ENCODE results near the gene PRAMEF8. TPM values are rescaled to one million over a fixed set of nuclear protein-coding genes. Genes with fewer than 3 reads are reported as not detected.
"Not testable (repeated sequence)": the region's sequence is repeated elsewhere in the genome, so short reads cannot be mapped to it uniquely, and the experiment has no call there.

The PRAMEF8 gene
- total and polyA plus RNA-seq, 2 experiments from 2014 or later: not detected

DNA sequence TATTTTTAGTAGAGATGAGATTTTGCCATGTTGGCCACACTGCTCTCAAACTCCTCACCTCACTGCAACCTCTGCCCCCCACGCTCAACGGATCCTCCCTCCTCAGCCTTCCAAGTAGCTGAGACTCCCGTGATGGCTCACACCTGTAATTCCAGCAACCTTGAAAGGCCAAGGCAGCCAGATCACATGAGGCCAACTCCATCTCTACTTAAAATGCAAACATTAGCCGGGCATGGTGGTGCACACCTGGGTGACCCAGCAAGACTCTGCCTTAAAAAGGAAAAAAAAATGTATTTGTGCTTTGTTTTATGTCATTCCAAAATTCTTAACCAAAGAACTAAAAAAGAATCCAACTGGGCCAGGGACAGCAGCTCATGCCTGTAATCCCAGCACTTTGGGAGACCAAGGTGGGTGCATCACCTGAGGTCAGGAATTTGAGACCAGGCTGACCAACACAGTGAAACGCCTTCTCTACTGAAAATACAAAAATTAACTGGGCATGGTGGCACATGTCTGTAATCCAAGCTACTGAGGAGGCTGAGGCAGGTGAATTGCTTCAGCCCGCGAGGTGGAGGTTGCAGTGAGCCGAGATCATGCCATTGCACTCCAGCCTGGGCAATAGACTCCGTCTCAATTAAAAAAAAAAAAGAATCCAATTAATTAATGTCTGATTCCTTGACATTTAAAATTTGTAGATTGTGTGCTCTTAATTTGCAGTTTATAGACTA is 41.2 kb downstream of the PRAMEF8 start:
- in situ Hi-C loops (cut with MboI): not testable (repeated sequence)
- WGBS, 2 experiments (ENCODE audit: low coverage in 1 of 2, low lambda C conversion rate in 2 of 2, missing lambda C conversion rate in 2 of 2): 28 to 37% methylated on average over 9 of the region's 9 CpGs

DNA sequence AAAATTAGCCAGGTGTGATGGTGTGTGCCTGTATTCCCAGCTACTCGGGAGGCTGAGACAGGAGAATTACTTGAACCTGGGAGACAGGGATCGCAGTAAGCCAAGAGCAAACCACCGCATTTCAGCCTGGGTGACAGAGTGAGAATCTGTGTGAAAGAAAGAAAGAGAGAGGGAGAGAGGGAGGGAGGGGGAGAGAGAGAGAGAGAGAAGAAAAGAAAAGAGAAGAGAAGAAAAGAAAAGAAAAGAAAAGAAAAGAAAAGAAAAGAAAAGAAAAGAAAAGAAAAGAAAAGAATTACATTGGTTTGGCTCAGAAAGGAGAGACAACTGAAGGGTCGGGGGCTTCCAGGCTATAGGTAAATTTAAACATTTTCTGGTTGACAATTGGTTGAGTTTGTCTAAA is 45.3 kb downstream of the PRAMEF8 start:
- in situ Hi-C loops (cut with MboI); H3K36me3 ChIP-seq (ENCODE audit: low read depth); H3K4me1 ChIP-seq (ENCODE audit: insufficient read depth); H3K9ac ChIP-seq; DNase-seq; H3F3A ChIP-seq (ENCODE audit: insufficient read depth); H3K9me2 ChIP-seq (ENCODE audit: insufficient read depth); H3K27ac ChIP-seq; H3K9me3 ChIP-seq (ENCODE audit: low read depth); H3K27me3 ChIP-seq (replicated peaks; ENCODE audit: insufficient read depth); H3K4me2 ChIP-seq (ENCODE audit: unreplicated experiment); H3K4me3 ChIP-seq; H4K20me1 ChIP-seq (ENCODE audit: insufficient read depth); H3K79me2 ChIP-seq (ENCODE audit: insufficient read depth); H2AFZ ChIP-seq: not testable (repeated sequence)
- 46 to 48% methylated on average over 4 of the region's 4 CpGs for WGBS, 2 experiments (ENCODE audit: low coverage in 1 of 2, low lambda C conversion rate in 2 of 2, missing lambda C conversion rate in 2 of 2)

More for the DNA sequence above, 41.2 kb downstream of the PRAMEF8 start:
- H2AFZ ChIP-seq; DNase-seq; H3K4me1 ChIP-seq (ENCODE audit: insufficient read depth); H3K27ac ChIP-seq; H3K4me3 ChIP-seq; H3F3A ChIP-seq (ENCODE audit: insufficient read depth); H3K4me2 ChIP-seq (ENCODE audit: unreplicated experiment); H3K36me3 ChIP-seq (ENCODE audit: low read depth); H3K79me2 ChIP-seq (ENCODE audit: insufficient read depth); H4K20me1 ChIP-seq (ENCODE audit: insufficient read depth); H3K9ac ChIP-seq; H3K9me2 ChIP-seq (ENCODE audit: insufficient read depth); H3K27me3 ChIP-seq (replicated peaks; ENCODE audit: insufficient read depth); H3K9me3 ChIP-seq (ENCODE audit: low read depth): not testable (repeated sequence)

DNA sequence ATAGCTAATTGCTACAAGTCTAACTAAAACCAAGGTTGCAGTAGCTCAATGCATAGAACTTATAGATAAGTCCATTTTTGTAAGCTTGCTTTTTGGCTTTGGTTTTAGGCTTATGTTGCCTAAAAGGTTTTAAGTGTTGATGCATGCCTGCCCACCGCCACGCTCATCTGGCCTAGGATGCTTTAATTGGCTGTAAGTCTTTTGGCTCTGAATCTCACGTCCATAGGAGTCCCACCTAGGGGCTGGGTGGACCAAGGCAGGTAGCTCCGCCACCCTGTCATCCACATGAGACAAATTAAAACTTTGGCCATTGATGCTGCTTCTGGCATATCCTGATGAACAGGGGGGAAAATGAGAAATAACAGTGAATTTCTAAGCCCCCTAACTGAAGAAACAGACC is 47.4 kb downstream of the PRAMEF8 start:
- H3K4me2 ChIP-seq (ENCODE audit: unreplicated experiment); H3K9me3 ChIP-seq (ENCODE audit: low read depth); in situ Hi-C loops (cut with MboI); H3K9me2 ChIP-seq (ENCODE audit: insufficient read depth); H3K36me3 ChIP-seq (ENCODE audit: low read depth); H3K79me2 ChIP-seq (ENCODE audit: insufficient read depth); H4K20me1 ChIP-seq (ENCODE audit: insufficient read depth); H3K27me3 ChIP-seq (replicated peaks; ENCODE audit: insufficient read depth); H3K4me3 ChIP-seq; H3F3A ChIP-seq (ENCODE audit: insufficient read depth); H3K4me1 ChIP-seq (ENCODE audit: insufficient read depth); H3K27ac ChIP-seq; H3K9ac ChIP-seq; DNase-seq; H2AFZ ChIP-seq: not testable (repeated sequence)
- WGBS, 2 experiments (ENCODE audit: low coverage in 1 of 2, low lambda C conversion rate in 2 of 2, missing lambda C conversion rate in 2 of 2): 27% methylated on average over 4 of the region's 4 CpGs

DNA sequence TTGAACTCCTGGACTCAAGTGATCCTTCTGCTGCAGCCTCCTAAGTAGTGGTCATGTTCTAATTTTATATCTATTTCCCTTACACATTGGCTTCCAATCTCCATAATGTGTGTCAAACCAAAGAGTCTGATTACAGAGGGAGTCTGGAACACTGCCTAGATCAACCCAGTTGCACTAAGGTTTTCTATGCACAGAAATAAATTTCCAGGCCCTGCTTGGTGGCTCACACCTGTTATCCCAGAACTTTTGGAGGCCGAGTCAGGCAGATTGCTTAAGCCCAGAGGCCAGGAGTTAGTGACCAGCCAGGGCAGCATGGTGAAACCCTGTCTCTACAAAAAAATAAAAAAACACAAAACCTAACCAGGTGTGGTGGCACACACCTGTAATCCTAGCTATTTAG is 50.9 kb downstream of the PRAMEF8 start:
- H3F3A ChIP-seq (ENCODE audit: insufficient read depth); H4K20me1 ChIP-seq (ENCODE audit: insufficient read depth); H3K9me3 ChIP-seq (ENCODE audit: low read depth); H3K4me1 ChIP-seq (ENCODE audit: insufficient read depth); H2AFZ ChIP-seq; H3K9me2 ChIP-seq (ENCODE audit: insufficient read depth); H3K27me3 ChIP-seq (replicated peaks; ENCODE audit: insufficient read depth); H3K79me2 ChIP-seq (ENCODE audit: insufficient read depth); H3K9ac ChIP-seq; DNase-seq; H3K4me3 ChIP-seq; H3K4me2 ChIP-seq (ENCODE audit: unreplicated experiment); H3K36me3 ChIP-seq (ENCODE audit: low read depth); H3K27ac ChIP-seq; in situ Hi-C loops (cut with MboI): not testable (repeated sequence)
- 6 to 16% methylated on average over 1 of the region's 1 CpG for WGBS, 2 experiments (ENCODE audit: low coverage in 1 of 2, low lambda C conversion rate in 2 of 2, missing lambda C conversion rate in 2 of 2)

DNA sequence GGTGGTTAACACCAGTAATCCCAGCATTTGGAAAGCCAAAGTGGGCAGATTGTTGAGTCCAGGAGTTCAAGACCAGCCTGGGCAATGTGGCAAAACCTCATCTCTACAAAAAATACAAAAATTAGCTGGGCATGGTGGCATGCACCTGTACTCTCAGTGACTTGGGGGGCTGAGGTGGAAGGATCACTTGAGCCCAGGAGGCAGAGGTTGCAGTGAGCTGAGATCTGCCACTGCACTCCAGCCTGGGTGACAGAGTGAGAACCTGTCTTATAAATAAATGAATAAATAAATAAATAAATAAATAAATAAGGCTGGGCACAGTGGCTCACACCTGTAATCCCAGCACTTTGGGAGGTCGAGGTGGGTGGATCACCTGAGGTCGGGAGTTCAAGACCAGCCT is 52.9 kb downstream of the PRAMEF8 start:
- in situ Hi-C loops (cut with MboI); H4K20me1 ChIP-seq (ENCODE audit: insufficient read depth); H3K36me3 ChIP-seq (ENCODE audit: low read depth); H3K79me2 ChIP-seq (ENCODE audit: insufficient read depth); H3F3A ChIP-seq (ENCODE audit: insufficient read depth); H3K9ac ChIP-seq; H3K9me3 ChIP-seq (ENCODE audit: low read depth); H2AFZ ChIP-seq; H3K4me1 ChIP-seq (ENCODE audit: insufficient read depth); H3K9me2 ChIP-seq (ENCODE audit: insufficient read depth); H3K27me3 ChIP-seq (replicated peaks; ENCODE audit: insufficient read depth); H3K27ac ChIP-seq; H3K4me2 ChIP-seq (ENCODE audit: unreplicated experiment); DNase-seq; H3K4me3 ChIP-seq: not testable (repeated sequence)
- 3 to 8% methylated on average over 2 of the region's 2 CpGs for WGBS, 2 experiments (ENCODE audit: low coverage in 1 of 2, low lambda C conversion rate in 2 of 2, missing lambda C conversion rate in 2 of 2)

Small RNA genes lying within 50 kb of the gene (small RNA-seq; reads per million reads assigned to genes)
- gene RNU6-771P (ENCODE audit: low read depth, low replicate concordance): not detected

Other genes with a start within 250 kb of the PRAMEF8 start
- not detected in 2 replicates for gene PRAMEF27, start 228.6 kb downstream of the PRAMEF8 start, total RNA-seq (2014; rRNA removed; shearing (Covaris generic))
- gene PRAMEF27, start 228.6 kb downstream of the PRAMEF8 start, polyA plus RNA-seq (2016; fragmentation: Nextera tagmentation; extraction: Ambion mirVana): not detected in 2 replicates
- gene HNRNPCL3, start 224.4 kb downstream of the PRAMEF8 start, total RNA-seq (2014; rRNA removed; shearing (Covaris generic)): not detected in 2 replicates
- not detected in 2 replicates for gene HNRNPCL3, start 224.4 kb downstream of the PRAMEF8 start, polyA plus RNA-seq (2016; fragmentation: Nextera tagmentation; extraction: Ambion mirVana)
- not detected in 2 replicates for gene PRAMEF25, start 214.4 kb downstream of the PRAMEF8 start, total RNA-seq (2014; rRNA removed; shearing (Covaris generic))
- not detected in 2 replicates for gene PRAMEF25, start 214.4 kb downstream of the PRAMEF8 start, polyA plus RNA-seq (2016; fragmentation: Nextera tagmentation; extraction: Ambion mirVana)
- not detected in 2 replicates for gene HNRNPCL2, start 168.3 kb downstream of the PRAMEF8 start, total RNA-seq (2014; rRNA removed; shearing (Covaris generic))
- not detected in 2 replicates for gene HNRNPCL2, start 168.3 kb downstream of the PRAMEF8 start, polyA plus RNA-seq (2016; fragmentation: Nextera tagmentation; extraction: Ambion mirVana)
- gene PRAMEF26, start 129.1 kb downstream of the PRAMEF8 start, total RNA-seq (2014; rRNA removed; shearing (Covaris generic)): not detected in 2 replicates
- gene PRAMEF26, start 129.1 kb downstream of the PRAMEF8 start, polyA plus RNA-seq (2016; fragmentation: Nextera tagmentation; extraction: Ambion mirVana): not detected in 2 replicates
- not detected in 2 replicates for gene HNRNPCL4, start 119.5 kb downstream of the PRAMEF8 start, total RNA-seq (2014; rRNA removed; shearing (Covaris generic))
- not detected in 2 replicates for gene HNRNPCL4, start 119.5 kb downstream of the PRAMEF8 start, polyA plus RNA-seq (2016; fragmentation: Nextera tagmentation; extraction: Ambion mirVana)
- not detected in 2 replicates for gene PRAMEF9, start 113.3 kb downstream of the PRAMEF8 start, total RNA-seq (2014; rRNA removed; shearing (Covaris generic))
- not detected in 2 replicates for gene PRAMEF9, start 113.3 kb downstream of the PRAMEF8 start, polyA plus RNA-seq (2016; fragmentation: Nextera tagmentation; extraction: Ambion mirVana)
- not detected in 2 replicates for gene PRAMEF13, start 83.7 kb downstream of the PRAMEF8 start, total RNA-seq (2014; rRNA removed; shearing (Covaris generic))
- not detected in 2 replicates for gene PRAMEF13, start 83.7 kb downstream of the PRAMEF8 start, polyA plus RNA-seq (2016; fragmentation: Nextera tagmentation; extraction: Ambion mirVana)
- not detected in 2 replicates for gene PRAMEF18, start 59.0 kb downstream of the PRAMEF8 start, total RNA-seq (2014; rRNA removed; shearing (Covaris generic))
- gene PRAMEF18, start 59.0 kb downstream of the PRAMEF8 start, polyA plus RNA-seq (2016; fragmentation: Nextera tagmentation; extraction: Ambion mirVana): not detected in 2 replicates
- not detected in 2 replicates for gene PRAMEF5, start 30.9 kb downstream of the PRAMEF8 start, total RNA-seq (2014; rRNA removed; shearing (Covaris generic))
- not detected in 2 replicates for gene PRAMEF5, start 30.9 kb downstream of the PRAMEF8 start, polyA plus RNA-seq (2016; fragmentation: Nextera tagmentation; extraction: Ambion mirVana)
- gene PRAMEF33, start 18.4 kb upstream of the PRAMEF8 start, total RNA-seq (2014; rRNA removed; shearing (Covaris generic)): not detected in 2 replicates
- gene PRAMEF33, start 18.4 kb upstream of the PRAMEF8 start, polyA plus RNA-seq (2016; fragmentation: Nextera tagmentation; extraction: Ambion mirVana): not detected in 2 replicates
- gene PRAMEF15, start 30.4 kb upstream of the PRAMEF8 start, total RNA-seq (2014; rRNA removed; shearing (Covaris generic)): not detected in 2 replicates
- gene PRAMEF15, start 30.4 kb upstream of the PRAMEF8 start, polyA plus RNA-seq (2016; fragmentation: Nextera tagmentation; extraction: Ambion mirVana): not detected in 2 replicates
- gene PRAMEF14, start 62.0 kb upstream of the PRAMEF8 start, total RNA-seq (2014; rRNA removed; shearing (Covaris generic)): not detected in 2 replicates
- gene PRAMEF14, start 62.0 kb upstream of the PRAMEF8 start, polyA plus RNA-seq (2016; fragmentation: Nextera tagmentation; extraction: Ambion mirVana): not detected in 2 replicates
- not detected in 2 replicates for gene PRAMEF19, start 86.8 kb upstream of the PRAMEF8 start, total RNA-seq (2014; rRNA removed; shearing (Covaris generic))
- gene PRAMEF19, start 86.8 kb upstream of the PRAMEF8 start, polyA plus RNA-seq (2016; fragmentation: Nextera tagmentation; extraction: Ambion mirVana): not detected in 2 replicates
- gene PRAMEF17, start 104.5 kb upstream of the PRAMEF8 start, total RNA-seq (2014; rRNA removed; shearing (Covaris generic)): not detected in 2 replicates
- not detected in 2 replicates for gene PRAMEF17, start 104.5 kb upstream of the PRAMEF8 start, polyA plus RNA-seq (2016; fragmentation: Nextera tagmentation; extraction: Ambion mirVana)
- gene PRAMEF20, start 125.3 kb upstream of the PRAMEF8 start, total RNA-seq (2014; rRNA removed; shearing (Covaris generic)): not detected in 2 replicates
- gene PRAMEF20, start 125.3 kb upstream of the PRAMEF8 start, polyA plus RNA-seq (2016; fragmentation: Nextera tagmentation; extraction: Ambion mirVana): not detected in 2 replicates
- not detected in 2 replicates for gene LRRC38, start 228.9 kb upstream of the PRAMEF8 start, total RNA-seq (2014; rRNA removed; shearing (Covaris generic))
- gene LRRC38, start 228.9 kb upstream of the PRAMEF8 start, polyA plus RNA-seq (2016; fragmentation: Nextera tagmentation; extraction: Ambion mirVana): not detected in 2 replicates